GM23338 (cell line): ENCODE results near the gene CEACAM18.

Experiments
- NANOG ChIP-seq: IDR thresholded peaks from 2 replicates; pipeline ENCODE4 v1.6.1; 2016; ENCODE audit warnings: antibody characterized with exemption, borderline replicate concordance
- ZNF331 ChIP-seq: fragments of 250-450 bp; sonication (Bioruptor Pico); IDR thresholded peaks from 2 replicates; pipeline ENCODE4 v1.5.0; 2020; ENCODE audit warnings: low read depth, mild to moderate bottlenecking, moderate library complexity
- TF ChIP-seq, protein P1 (sequence below), 2 experiments: fragments of 200-600 bp in 1 of 2; sonication (generic) in 1 of 2; conservative IDR thresholded peaks; 2 replicates each; pipeline versions ENCODE4 v1.5.1 to v1.6.1; 2016 to 2017; ENCODE audit warnings: antibody characterized with exemption in 2 of 2, low read depth in 2 of 2, mild to moderate bottlenecking in 2 of 2, moderate library complexity in 1 of 2

DNA sequence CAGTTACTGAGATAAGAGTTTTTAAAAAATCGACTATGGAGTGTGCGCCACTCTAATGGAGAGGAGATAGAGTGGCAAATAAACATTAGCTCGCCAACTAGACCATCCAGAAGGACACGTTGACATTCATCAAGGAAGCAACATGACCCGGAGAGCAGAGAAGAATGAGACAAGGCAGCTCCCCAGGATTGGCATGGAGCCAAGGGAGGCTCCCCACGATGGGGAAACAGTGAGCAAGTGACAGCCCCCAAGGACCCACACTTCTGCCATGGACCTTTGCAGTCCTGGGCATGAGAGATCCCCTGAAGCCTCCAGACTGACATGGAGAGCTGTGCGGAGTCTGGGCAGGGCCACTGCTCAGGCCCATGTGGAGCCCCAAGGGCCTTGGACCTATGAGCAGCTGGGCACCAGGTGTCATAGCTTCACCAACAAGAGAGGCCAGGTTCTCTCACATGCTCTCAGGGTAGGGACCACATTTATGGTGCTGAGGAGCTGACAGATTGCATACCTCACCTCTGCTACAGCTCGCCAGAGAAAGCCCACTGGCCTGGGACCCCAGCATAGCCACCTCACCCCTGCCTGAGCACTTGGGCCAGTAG, 46.4 kb downstream of the CEACAM18 start:
- no peak for TF ChIP-seq ZNF331 (CRISPR knock-in tag)
- TF ChIP-seq, protein P1, sequence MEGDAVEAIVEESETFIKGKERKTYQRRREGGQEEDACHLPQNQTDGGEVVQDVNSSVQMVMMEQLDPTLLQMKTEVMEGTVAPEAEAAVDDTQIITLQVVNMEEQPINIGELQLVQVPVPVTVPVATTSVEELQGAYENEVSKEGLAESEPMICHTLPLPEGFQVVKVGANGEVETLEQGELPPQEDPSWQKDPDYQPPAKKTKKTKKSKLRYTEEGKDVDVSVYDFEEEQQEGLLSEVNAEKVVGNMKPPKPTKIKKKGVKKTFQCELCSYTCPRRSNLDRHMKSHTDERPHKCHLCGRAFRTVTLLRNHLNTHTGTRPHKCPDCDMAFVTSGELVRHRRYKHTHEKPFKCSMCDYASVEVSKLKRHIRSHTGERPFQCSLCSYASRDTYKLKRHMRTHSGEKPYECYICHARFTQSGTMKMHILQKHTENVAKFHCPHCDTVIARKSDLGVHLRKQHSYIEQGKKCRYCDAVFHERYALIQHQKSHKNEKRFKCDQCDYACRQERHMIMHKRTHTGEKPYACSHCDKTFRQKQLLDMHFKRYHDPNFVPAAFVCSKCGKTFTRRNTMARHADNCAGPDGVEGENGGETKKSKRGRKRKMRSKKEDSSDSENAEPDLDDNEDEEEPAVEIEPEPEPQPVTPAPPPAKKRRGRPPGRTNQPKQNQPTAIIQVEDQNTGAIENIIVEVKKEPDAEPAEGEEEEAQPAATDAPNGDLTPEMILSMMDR (conservative IDR thresholded peaks at IDR 0.05; ENCODE audit: low read depth in 2 of 2), result no peak
- no peak for TF ChIP-seq NANOG
